GM18508 (cell line): ENCODE data around the gene GALNT2.

Experiments used
- ATAC-seq: cut with Tn5 transposase; IDR thresholded peaks from one replicate; pipeline ENCODE4 v1.9.1; 2021; ENCODE audit warnings: moderate number of reproducible peaks; ENCODE audit not compliant: insufficient read depth, unreplicated experiment

Gene GALNT2

GRCh38 chr1:230301822-230302221 lies 234.8 kb downstream of the GALNT2 start:
- ATAC-seq, result no peak

DNA sequence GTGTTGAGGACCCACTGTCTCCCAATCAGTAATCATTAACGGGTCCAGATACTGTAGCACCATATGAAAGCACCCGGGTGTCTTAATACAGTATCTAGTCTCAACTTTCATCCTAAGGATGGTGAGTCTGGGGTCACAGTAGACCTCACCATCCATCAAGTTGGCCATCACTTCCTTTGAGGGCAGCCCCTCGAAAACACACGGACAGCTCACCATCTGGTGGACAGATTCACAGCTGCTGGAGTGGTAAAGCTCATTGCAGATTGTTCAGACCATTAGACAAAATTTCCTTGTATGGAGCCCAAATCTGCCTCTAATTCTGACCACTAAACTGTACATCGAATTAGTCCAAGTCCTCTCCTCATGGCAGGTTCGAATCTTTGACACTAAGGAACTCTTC lies 236.0 kb downstream of the GALNT2 start:
- no peak for ATAC-seq

DNA sequence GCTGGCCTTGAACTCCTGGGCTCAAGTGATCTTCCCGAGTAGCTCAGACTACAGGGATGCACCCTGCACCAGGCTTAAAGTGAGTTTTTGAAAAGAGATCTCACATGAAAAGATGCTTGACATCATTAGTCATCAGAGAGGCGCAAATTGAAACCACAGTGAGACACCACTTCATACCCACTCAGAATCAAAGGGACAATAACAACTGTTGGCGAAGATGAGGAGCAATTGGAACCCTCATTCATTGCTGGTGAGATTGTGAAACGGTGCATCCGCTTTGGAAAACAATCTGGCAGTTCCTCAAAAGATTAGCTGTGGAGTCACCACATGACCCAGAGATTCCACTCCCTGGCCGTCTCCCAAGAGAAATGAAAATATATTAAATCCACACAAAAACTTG lies 236.8 kb downstream of the GALNT2 start:
- ATAC-seq, result no peak

- no peak for ATAC-seq
These were observed 239.1 kb downstream of the GALNT2 start for GRCh38 chr1:230306169-230306568.

GRCh38 chr1:230307213-230307612 lies 240.2 kb downstream of the GALNT2 start:
- ATAC-seq, result no peak

DNA sequence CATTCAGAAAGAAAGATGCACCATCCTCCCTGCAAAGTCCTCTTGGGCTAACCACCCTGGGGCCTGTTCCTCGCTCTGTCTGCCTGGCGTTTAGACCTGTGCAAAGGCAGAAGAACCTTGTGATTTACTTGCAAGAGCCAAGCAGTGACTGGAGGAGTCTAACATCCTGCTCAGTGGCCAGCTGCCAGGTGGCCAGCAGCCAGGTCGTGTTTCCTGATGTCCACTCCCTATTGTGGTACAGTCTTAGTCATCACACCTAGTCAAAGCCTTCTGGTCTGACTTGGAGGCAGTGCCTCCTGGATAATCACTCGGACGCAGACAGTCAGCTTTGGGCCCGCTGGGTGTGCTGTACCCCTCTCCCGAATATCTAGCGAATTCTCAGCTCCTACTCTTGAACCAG lies 241.0 kb downstream of the GALNT2 start:
- ATAC-seq, result no peak

DNA sequence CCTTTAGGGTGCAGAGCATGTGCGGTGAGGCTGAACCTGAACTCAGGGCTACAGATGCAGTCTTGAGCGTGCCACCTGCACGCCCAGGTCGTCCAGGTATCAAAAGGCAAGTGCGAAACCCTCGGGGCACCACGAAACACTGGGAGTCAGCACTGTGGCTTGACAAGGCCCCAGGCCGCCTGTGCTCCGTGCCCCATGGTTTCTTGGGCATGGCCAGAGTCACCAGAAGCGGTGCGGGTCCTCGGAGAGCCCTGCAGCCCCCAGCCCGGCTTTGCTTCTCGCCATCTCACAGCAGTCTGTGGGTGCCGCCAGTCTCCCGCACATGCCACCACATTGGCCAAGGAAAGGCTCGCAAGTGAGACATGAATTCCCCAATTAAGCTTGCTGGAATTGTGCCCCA lies 241.8 kb downstream of the GALNT2 start:
- no peak for ATAC-seq

DNA sequence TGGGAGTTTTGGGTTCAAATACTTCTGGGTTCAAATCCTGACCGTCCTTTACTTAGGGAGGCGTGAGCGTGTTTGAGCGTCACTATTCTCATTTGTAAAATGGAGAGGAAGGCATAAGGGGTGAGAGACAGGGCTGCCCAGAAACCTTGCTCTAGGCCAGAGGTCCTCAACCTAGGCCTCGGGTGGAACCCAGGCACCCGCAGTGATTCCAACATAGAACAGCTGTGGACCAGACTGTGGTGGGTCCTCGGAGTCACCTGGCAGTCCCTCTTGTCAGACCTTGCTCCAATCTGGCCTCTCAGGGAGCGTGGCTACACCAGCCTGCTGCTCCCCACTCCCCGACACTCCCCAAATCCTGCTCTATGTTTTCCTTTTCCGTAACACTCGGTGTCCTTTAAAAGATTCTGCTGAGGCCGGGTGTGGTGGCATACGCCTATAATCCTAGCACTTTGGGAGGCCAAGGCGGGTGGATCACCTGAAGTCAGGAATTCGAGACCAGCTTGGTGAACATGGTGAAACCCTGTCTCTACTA lies 242.7 kb downstream of the GALNT2 start:
- ATAC-seq, result no peak

DNA sequence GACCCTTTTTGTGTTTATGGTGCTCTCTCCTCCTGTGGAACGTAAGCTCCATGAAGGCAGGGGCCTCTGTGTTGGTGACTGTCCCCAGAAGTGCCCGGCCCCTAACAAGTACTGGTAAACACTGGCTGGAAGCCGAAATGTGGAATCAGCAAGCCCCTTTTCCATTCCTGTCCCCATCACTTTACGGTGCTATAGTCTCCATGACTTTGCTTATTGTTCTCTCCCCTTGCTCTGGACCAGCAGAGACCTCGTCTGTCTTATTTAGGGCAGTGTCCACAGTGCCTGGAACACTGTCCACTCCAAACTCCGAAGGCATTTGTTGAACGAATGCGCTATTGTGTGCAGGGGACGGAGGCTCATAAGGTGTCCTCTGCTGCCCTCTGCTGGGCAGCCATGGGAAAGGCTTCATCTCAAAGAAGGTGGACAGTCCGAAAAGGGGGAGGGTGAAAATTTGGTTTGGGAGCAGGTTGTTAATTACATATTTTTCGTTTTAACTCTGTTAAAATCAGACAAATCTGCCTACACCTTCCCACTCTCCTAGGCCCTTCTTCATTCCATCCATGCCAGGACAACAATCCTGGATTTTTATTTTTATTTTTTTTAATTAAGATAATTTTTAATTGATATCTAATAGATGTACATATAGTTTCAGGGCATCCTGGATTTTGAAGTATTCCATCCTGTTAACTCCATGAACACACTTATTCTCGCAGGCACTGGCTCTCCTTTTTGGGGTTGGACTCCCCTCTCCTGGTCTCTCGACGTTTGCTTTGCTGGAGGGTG lies 243.5 kb downstream of the GALNT2 start:
- no peak for ATAC-seq

DNA sequence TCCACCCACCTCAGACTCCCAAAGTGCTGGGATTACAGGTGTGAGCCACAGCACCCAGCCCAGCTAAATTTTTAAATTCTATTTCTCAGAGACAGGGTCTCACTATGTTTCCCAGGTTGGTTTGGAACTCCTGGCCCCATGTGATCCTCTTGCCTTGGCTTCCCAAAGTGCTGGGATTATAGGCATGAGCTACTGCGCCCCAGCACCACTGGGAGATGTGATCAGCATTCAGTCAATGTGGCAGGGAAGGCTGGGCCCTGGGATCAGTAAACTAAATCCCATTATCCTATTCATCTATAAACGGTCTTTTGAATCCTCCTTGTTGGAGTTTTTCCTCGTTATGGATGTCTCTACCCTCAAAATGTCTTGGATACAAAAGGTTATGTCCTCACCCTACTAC lies 245.6 kb downstream of the GALNT2 start:
- no peak for ATAC-seq

DNA sequence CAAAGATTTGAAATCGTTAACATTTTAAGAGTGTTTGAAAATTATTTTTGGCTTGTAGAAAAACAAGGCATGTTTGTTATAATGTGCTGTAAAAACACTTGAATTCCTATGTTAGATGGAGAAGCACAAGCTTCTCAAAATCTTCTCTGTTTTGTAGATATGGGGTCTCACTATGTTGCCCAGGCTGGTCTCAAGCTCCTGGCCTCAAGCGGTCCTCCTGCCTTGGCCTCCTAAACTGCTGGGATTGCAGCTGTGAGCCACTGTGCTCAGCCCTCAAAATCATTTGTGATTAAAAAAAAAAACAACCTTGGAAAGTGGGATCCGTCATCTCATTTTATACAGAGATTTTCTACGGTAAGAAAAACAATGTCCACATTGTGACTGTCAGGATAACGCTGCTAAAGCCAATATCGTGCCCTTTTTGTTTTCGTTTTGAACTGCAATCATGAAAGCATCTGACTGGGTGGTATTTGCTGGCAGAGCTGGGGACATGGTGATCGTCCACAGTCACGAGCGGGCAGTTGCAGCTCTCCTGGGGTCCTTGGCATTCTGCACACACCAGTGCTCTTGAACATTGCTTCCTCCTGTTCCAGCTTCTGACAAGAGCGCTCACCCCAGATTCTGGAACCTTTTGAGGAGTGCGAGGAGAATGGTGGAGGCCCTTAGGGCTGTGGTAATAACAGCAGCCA lies 246.6 kb downstream of the GALNT2 start:
- no peak for ATAC-seq

DNA sequence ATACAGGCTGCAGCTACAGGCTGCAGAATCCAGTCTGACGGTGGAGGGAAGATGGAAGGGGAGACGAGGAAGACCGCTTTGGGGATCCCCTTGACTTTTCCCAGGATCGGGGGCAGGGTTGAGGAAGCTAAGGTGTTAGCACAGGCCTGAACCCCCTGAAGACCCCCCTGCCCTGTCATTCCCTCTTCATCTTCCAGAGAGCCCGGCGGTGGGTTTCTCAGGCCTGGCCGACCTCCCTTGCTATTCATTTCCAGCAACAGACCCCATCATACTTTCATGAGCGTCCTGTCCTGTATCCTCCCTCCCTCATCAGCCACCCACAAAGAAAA lies 247.1 kb downstream of the GALNT2 start:
- no peak for ATAC-seq

- ATAC-seq, result no peak
These were observed 248.1 kb downstream of the GALNT2 start for GRCh38 chr1:230315099-230315498.

- no peak for ATAC-seq
These were observed 250.1 kb downstream of the GALNT2 start for GRCh38 chr1:230316864-230317745.

DNA sequence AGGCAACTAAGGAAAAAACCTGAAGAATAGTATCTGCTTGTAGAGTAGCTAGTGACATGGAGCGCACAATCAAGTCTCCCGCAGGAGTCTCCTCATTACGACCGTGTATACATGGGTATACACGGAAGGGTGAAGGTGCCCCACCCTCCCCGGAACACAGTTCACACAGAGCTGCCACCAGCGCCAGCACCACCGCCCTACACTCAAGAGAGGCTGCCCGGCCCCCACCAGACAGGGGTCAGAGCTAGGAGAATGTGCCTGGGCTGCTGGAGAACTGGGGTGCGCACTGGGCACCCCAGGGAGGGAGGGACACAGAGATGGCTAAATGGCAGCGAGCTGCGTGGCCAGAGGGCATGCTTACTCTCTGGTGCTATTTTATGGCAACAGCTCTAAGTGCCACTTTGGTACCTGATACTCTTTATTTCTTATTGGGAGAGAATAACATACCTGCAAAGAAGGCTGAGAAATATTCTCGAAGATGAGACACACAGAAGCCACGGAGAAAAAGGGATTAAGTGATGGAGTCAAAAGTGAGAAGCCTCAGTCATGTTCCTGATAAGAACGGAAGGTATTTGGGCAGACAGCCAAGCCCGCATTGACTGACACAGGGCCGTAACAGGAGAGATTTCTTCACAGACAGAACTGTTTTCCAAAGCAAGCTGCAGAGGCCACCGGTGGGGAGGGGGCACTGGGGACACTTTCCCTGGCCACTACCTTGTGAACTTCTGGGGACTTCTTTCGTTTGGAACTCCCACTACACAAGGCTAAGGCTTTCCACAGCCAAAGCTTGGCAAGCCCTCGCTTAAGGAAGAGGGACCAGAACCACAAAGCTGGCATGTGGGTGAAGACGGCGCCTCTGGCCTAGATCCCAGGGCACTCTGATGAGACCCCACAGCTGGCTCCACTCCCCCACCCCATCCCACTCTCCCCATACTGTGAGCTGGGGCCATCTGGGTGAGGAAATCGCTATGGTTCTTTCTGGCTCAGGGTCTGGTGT lies 251.1 kb downstream of the GALNT2 start:
- no peak for ATAC-seq

DNA sequence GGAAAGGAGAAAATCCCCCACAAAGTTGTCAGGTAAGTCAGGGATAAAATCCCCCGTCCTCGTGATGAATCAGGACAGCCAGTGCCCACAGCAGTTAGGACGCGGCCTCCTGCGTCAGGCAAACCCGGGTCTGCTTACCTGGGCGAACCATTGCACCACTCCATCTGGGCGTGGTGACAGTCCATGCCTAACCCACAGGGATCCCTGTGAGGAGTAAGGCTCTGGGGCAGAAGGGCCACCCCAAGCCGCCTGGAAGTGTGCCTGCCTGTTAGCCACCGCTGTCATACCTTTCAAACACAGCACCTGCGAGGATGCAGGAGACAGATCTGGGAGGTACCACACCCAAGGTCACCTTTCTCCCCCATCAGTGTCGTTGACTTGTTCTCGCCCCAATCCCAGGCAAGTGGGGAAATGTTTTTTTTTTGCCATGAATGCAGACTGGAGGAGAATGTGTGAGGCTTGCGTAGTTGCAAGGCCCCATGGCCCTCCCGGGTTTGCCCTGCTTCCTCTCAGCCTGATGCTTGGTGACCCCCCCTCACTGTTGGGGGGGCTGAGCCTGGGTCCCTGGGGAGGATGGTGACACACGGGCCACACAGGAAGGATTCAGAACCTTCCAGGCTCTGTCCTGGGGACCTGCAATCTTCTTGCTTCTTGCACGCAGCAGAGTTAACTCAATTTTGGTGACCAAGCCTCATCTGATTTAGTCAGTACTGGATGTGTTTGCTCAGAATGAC lies 252.1 kb downstream of the GALNT2 start:
- ATAC-seq, result no peak

DNA sequence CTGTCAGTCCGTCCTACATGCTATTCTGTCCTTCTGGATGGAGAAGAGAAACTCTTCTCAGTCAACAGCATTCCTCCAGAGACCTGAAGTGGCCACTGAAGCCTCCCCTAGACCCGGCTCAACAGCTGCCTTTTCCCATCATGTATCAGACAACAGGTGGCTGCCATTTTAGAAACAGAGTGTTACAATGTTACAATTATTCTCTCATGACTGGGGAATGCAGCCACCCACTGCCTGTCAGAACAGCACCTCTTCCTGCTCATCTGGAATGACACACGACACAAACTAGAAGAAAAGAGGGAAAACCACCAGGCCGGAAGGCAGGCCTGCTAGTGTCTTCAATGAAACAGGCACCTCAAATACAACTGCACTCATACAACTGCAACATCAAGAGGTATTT lies 253.8 kb downstream of the GALNT2 start:
- ATAC-seq, result no peak

DNA sequence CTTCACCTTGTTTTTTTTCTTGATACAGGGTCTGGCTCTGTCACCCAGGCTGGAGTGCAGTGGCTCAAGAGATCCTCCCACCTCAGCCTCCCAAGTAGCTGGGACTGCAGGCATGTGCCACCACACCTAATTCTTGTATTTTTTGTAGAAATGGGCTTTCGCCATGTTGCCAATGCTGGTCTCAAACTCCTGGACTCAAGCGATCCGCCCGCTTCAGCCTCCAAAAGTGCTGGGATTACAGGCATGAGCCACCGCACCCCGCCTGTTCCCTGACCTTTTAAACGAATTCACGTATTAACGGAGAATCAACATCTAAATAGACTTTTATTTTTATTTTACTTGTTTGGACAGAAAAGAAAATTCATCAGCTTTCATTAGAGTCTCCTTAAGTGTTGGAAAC lies 254.3 kb downstream of the GALNT2 start:
- ATAC-seq, result no peak
